HFFc6 (cell line): ENCODE data around the gene SHC2. TPM values are rescaled to one million over a fixed set of nuclear protein-coding genes. Genes with fewer than 3 reads are reported as not detected.
"Not testable (repeated sequence)": the region's sequence is repeated elsewhere in the genome, so short reads cannot be mapped to it uniquely, and the experiment has no call there.

Experiments used
- DNase-seq: peaks from one replicate; pipeline ENCODE4 v3.0.0-alpha.2; 2018
- H3K27ac Mint-ChIP-seq: 2 replicates; pipeline ENCODE4 v1.8.0; 2020; ENCODE audit warnings: mild to moderate bottlenecking, mixed read lengths
- H3K27me3 Mint-ChIP-seq: 2 replicates; pipeline ENCODE4 v1.8.0; 2021; ENCODE audit warnings: mild to moderate bottlenecking, moderate library complexity, mixed read lengths; ENCODE audit not compliant: insufficient read depth
- H3K36me3 Mint-ChIP-seq: 2 replicates; pipeline ENCODE4 v1.8.0; 2021; ENCODE audit warnings: low read depth, mixed read lengths
- H3K4me1 Mint-ChIP-seq: 2 replicates; pipeline ENCODE4 v1.8.0; 2020; ENCODE audit warnings: low read depth, mixed read lengths
- H3K4me3 Mint-ChIP-seq: 2 replicates; pipeline ENCODE4 v1.8.0; 2020; ENCODE audit warnings: mild to moderate bottlenecking, moderate library complexity, mixed read lengths
- H3K9me3 Mint-ChIP-seq: 2 replicates; pipeline ENCODE4 v1.8.0; 2020; ENCODE audit warnings: mild to moderate bottlenecking, mixed read lengths
- total RNA-seq, 6 experiments: library from RNA; stranded (reverse); fragmentation: NEBNext Ultra II Directional; extraction: Animal tissue kit (Norgen Biotek cat#: 25700); gene quantifications; 2 replicates in 1 of 6; 3 replicates in 5 of 6; pipeline ENCODE4 v1.2.3, GENCODE V29; 2021
- TF ChIP-seq, protein P1 (sequence below): fragments of 200-600 bp; sonication (generic); IDR thresholded peaks from 2 replicates; pipeline ENCODE4 v1.5.0; 2021; ENCODE audit warnings: antibody characterized with exemption, mild to moderate bottlenecking

SHC2 gene
- total RNA-seq, 6 experiments from 2014 or later, result not detected

DNA sequence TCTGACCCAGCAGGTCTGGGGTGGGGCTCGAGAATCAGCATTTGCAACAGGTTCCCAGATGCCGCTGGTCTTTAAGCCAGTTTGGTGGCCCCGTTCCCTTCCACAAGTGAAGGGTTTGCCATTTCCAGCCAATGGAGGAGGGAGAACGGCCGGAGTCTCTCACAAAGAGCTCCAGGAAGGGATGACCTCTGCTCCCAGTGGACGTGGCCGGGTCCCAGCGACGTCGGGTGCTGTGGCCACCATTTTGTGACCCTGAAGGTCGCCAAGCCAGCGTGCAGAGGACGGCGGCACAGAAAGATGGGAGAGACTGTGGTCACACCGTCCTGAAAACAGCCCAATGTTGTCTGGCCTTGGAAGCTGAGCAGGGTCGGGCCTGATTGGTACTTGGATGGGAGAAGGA, 8.0 kb downstream of the SHC2 start:
- no peak overlapping the region for H3K4me3 Mint-ChIP-seq
- H3K36me3 Mint-ChIP-seq, result peaks cover 5% of the 10 kb centered on the region; the same call in 1 of the 2 replicates
- H3K4me1 Mint-ChIP-seq, result no peaks in the 10 kb centered on the region
- TF ChIP-seq, protein P1, sequence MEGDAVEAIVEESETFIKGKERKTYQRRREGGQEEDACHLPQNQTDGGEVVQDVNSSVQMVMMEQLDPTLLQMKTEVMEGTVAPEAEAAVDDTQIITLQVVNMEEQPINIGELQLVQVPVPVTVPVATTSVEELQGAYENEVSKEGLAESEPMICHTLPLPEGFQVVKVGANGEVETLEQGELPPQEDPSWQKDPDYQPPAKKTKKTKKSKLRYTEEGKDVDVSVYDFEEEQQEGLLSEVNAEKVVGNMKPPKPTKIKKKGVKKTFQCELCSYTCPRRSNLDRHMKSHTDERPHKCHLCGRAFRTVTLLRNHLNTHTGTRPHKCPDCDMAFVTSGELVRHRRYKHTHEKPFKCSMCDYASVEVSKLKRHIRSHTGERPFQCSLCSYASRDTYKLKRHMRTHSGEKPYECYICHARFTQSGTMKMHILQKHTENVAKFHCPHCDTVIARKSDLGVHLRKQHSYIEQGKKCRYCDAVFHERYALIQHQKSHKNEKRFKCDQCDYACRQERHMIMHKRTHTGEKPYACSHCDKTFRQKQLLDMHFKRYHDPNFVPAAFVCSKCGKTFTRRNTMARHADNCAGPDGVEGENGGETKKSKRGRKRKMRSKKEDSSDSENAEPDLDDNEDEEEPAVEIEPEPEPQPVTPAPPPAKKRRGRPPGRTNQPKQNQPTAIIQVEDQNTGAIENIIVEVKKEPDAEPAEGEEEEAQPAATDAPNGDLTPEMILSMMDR, result no peak
- H3K27me3 Mint-ChIP-seq, result peaks cover 2% of the 10 kb centered on the region
- no peak for DNase-seq
- H3K27ac Mint-ChIP-seq, result no peak overlapping the region
- peaks cover 51% of the 10 kb centered on the region for H3K9me3 Mint-ChIP-seq

DNA sequence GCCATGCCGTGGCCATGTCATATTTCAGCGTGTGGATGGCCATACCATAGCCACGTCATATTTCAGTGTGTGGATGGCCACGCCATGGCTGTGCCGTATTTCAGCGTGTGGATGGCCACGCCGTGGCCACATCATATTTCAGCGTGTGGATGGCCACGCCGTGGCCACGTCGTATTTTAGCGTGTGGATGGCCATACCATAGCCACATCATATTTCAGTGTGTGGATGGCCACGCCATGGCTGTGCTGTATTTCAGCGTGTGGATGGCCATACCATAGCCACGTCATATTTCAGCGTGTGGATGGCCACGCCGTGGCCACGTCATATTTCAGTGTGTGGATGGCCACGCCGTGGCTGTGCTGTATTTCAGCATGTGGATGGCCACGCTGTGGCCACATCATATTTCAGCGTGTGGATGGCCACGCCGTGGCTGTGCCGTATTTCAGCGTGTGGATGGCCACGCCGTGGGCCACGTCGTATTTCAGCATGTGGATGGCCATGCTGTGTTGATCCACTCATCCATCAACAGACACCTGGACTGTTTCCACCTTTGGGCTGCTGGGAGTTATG, 9.8 kb downstream of the SHC2 start:
- H3K36me3 Mint-ChIP-seq, DNase-seq: not testable (repeated sequence)
- peaks cover 40% of the 10 kb centered on the region for H3K9me3 Mint-ChIP-seq

DNA sequence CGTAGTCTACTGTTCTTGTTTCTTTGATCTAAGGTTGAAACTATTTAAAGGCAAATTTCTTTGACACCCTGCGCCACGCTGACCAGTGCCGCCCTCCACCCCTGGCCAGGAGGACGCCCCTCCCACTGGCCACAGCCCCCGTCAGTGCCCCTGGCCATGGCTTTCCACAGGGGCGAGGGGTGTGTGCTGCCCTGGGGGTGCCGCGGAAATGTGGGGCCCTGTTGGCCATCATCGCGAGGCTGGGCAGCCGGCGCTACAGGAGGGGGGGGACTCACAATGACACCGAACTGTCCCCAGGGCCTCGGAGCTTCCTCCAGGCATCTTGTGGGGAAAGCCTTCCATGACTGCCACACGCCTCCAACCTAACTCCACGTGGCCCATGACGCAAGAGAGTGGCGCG, 10.9 kb downstream of the SHC2 start:
- Mint-ChIP-seq H3K36me3 (peaks cover 5% of the 10 kb centered on the region; the same call in 1 of the 2 replicates), H3K27ac (no peak overlapping the region), H3K4me1 (no peaks in the 10 kb centered on the region), H3K9me3 (peaks cover 42% of the 10 kb centered on the region), H3K27me3 (peaks cover 2% of the 10 kb centered on the region), H3K4me3 (no peak overlapping the region)
- DNase-seq, result no peak
- TF ChIP-seq, protein P1, result no peak

More for the DNA sequence above, 9.8 kb downstream of the SHC2 start:
- not testable (repeated sequence) for H3K4me1 Mint-ChIP-seq, H3K4me3 Mint-ChIP-seq, H3K27ac Mint-ChIP-seq, H3K27me3 Mint-ChIP-seq

DNA sequence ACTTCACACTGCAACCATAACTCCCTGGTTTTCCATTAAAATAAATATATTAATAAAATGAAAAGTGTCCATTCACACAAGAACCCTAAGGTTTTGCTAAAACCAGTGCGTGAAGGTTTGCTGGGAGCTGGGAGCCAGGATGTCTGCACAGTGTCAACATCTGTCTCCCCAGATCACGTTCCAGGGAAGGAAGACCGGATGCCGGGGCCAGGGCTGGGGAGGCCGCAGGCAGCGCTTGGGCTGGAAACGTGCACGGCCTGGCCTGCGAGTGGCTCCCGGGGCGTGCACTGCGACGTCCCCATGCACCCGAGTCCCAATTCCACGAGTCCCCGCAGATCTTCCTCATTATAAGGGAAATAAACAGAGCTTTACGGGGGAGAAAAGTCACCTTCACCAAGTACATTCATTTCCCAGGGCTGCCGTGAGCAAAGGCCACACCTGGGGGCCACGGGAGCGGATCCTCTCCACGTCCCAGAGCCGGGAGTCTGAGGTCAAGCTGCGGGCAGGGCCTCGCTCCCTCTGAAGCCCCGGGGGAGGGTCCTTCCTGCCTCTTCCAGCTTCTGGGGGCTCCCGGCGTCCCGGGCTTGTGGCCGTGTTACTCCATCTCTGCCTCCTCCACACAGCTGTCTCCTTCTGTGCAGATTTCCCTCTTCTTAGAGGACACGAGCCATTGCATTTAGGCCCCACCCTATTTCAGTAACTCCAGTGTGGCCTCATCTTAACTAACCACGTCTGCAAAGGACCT, 12.8 kb downstream of the SHC2 start:
- H3K9me3 Mint-ChIP-seq, result peaks cover 34% of the 10 kb centered on the region
- peaks cover 5% of the 10 kb centered on the region; the same call in 1 of the 2 replicates for H3K36me3 Mint-ChIP-seq
- TF ChIP-seq, protein P1, result no peak
- peaks cover 2% of the 10 kb centered on the region for H3K27me3 Mint-ChIP-seq
- no peaks in the 10 kb centered on the region for H3K4me1 Mint-ChIP-seq
- no peak for DNase-seq
- no peak overlapping the region for H3K27ac Mint-ChIP-seq
- H3K4me3 Mint-ChIP-seq, result no peak overlapping the region

DNA sequence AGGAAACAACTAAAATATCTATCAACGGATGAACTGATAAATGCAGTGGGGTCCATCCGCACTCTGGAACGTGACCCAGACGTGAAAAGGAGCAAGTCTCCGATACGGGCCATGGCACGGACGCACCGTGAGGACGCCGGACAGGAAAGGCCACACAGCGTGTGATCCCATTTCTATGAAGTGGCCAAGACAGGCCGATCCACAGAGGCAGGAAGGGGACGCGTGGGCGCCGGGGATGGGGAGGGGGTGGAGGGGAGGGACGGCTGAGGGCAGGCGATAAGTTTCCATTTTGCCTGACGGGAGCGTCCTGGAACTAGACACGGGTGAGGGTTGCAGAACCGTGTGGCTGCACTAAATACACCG, 13.8 kb downstream of the SHC2 start:
- no peak for DNase-seq
- Mint-ChIP-seq H3K27me3 (peaks cover 2% of the 10 kb centered on the region), H3K27ac (no peak overlapping the region), H3K4me1 (no peaks in the 10 kb centered on the region), H3K36me3 (peaks cover 5% of the 10 kb centered on the region; the same call in 1 of the 2 replicates), H3K9me3 (peaks cover 30% of the 10 kb centered on the region), H3K4me3 (no peak overlapping the region)
- TF ChIP-seq, protein P1, result no peak

DNA sequence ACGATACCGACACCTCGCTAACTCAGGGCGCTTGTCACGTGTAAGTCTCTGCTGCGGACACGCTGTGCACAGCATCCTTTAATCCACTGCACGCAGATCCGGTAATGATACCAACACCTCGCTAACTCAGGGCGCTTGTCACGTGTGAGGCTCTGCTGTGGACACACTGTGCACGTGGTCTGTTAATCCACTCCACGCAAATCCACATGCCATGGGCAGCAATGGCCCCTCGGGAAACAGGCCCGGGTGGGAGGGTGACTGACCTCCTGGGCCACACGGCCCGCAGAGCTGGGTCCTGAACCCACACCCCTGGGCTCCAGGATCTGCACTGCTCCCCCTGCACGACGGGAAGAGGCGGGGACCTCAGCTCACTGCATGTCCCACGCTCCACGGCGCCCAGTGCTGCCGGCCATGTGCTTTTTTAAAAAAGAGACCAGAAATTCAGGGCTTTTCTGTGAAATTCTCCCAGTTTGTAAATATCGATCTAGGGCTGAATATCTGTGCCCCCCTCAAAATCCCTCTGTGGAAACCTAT, 16.1 kb downstream of the SHC2 start:
- no peak overlapping the region for H3K27ac Mint-ChIP-seq
- H3K4me3 Mint-ChIP-seq, result no peak overlapping the region
- peaks cover 2% of the 10 kb centered on the region; the same call in 1 of the 2 replicates for H3K27me3 Mint-ChIP-seq
- no peak for DNase-seq
- TF ChIP-seq, protein P1, result no peak
- peaks cover 27% of the 10 kb centered on the region for H3K9me3 Mint-ChIP-seq
- H3K36me3 Mint-ChIP-seq, result no peaks in the 10 kb centered on the region
- no peaks in the 10 kb centered on the region for H3K4me1 Mint-ChIP-seq
